Activated T-helper 1 cell treated with Interleukin-2 at 50 U/mL for 16 hours (primary cell): ENCODE data around the gene NR2F1.

Experiments used
- DNase-seq: peaks from one replicate; pipeline ENCODE4 v3.0.0-alpha.2; 2020; ENCODE audit warnings: low read depth

Gene NR2F1

GRCh38 chr5:93642526-93642925 is 59.5 kb downstream of the NR2F1 start:
- no peak for DNase-seq
